GM18909 (cell line): ENCODE results near the gene SIRPG.
"Not testable (repeated sequence)": the region's sequence is repeated elsewhere in the genome, so short reads cannot be mapped to it uniquely, and the experiment has no call there.

Source experiments
- ATAC-seq: cut with Tn5 transposase; IDR thresholded peaks from one replicate; pipeline ENCODE4 v1.9.1; 2021; ENCODE audit warnings: mild to moderate bottlenecking; ENCODE audit not compliant: unreplicated experiment, poor library complexity

Gene SIRPG

GRCh38 chr20:1610404-1610803 is 47.2 kb downstream of the SIRPG start:
- ATAC-seq, result not testable (repeated sequence)

GRCh38 chr20:1608678-1609347 is 48.8 kb downstream of the SIRPG start:
- ATAC-seq, result not testable (repeated sequence)

GRCh38 chr20:1600736-1601135 is 56.8 kb downstream of the SIRPG start:
- no peak for ATAC-seq

- no peak for ATAC-seq
Measured at GRCh38 chr20:1595333-1595732, 62.2 kb downstream of the SIRPG start.

DNA sequence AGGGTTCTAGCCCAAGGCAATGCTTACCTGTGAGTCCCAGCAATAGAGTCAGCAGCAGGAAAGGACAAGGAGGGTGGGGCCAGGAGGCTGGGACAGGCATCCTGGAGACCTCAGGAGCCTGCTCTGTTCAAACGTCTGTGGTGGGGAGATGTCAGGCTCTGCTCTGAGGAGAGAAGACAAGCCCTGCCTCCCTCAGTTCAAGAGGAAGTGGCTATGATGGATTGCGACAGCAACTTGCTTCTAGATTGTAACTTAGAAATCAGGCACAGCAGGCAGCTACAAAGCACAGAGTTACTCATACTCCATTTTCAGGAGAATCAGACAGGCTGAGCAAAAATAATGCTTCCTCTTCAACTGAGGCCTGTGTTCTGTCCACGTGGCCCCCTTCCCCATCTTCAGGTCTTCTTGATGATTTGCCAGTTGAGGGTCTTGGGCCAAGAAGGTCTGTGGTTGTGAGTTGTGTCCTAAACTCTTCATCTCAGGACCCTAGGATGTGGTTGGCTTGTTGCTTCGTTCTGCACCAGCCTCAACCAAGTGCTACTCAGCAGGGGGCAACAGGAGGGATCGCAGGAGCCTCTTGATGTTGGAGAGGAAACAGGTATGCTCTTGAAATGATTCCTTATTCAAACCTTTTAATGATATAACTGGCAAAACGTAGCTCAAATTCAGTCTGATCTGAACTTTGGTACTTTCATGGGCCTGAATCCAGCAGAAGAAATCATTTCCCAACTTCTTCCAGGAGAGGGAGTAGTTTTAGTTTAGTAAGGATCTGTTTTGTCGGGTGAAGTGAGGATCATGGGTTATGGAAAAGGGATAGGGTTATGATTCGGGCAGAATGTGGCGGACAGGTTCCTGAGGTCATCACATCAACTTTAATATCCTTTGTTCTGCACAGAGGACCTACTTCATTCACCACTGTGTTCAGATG is 68.8 kb downstream of the SIRPG start:
- no peak for ATAC-seq

GRCh38 chr20:1587781-1588532 is 69.6 kb downstream of the SIRPG start:
- no peak for ATAC-seq

- ATAC-seq, result no peak
Measured at GRCh38 chr20:1579488-1579887, 78.1 kb downstream of the SIRPG start.
